ENCODE results near the gene CCDC50. TPM values are rescaled to one million over a fixed set of nuclear protein-coding genes. Genes with fewer than 3 reads are reported as not detected.

CCDC50 gene
- total RNA-seq, 2 donors from 2014 or later = 99.5 to 169 TPM

DNA sequence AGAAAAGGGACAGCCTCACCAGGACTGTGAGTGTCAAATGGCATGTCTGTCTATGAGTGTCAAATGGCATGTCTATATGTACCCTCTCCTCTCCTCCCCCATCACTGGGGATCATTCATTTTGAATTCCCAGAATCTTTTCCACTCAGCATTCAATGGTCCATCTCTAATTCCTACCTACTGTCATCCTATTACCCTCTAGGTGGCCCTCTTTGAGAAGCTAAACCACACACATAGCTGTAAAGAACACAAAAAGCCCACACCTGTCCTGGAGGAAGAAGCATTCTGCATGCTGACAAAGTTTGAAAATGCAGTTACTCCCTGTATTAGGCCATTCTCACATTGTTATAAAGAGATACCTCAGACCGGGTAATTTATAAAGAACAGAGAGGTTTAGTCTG, 85.5 kb downstream of the CCDC50 start:
- no peak for DNase-seq (ENCODE audit: low spot score)
- no peaks in the 10 kb centered on the region for H3K36me3 ChIP-seq
- ATAC-seq (ENCODE audit: insufficient number of reproducible peaks, low FRiP score, low read depth) = no peak
- H3K27ac ChIP-seq = no peak overlapping the region
- H3K9me3 ChIP-seq = peaks cover 6% of the 10 kb centered on the region
- H3K4me1 ChIP-seq (ENCODE audit: control insufficient read depth in 1 of 2, low read depth in 2 of 2) = no peaks in the 10 kb centered on the region
- no peaks in the 10 kb centered on the region for H3K27me3 ChIP-seq (replicated peaks; ENCODE audit: insufficient read depth)
- H3K4me3 ChIP-seq = no peak overlapping the region
- TF ChIP-seq, protein P1, sequence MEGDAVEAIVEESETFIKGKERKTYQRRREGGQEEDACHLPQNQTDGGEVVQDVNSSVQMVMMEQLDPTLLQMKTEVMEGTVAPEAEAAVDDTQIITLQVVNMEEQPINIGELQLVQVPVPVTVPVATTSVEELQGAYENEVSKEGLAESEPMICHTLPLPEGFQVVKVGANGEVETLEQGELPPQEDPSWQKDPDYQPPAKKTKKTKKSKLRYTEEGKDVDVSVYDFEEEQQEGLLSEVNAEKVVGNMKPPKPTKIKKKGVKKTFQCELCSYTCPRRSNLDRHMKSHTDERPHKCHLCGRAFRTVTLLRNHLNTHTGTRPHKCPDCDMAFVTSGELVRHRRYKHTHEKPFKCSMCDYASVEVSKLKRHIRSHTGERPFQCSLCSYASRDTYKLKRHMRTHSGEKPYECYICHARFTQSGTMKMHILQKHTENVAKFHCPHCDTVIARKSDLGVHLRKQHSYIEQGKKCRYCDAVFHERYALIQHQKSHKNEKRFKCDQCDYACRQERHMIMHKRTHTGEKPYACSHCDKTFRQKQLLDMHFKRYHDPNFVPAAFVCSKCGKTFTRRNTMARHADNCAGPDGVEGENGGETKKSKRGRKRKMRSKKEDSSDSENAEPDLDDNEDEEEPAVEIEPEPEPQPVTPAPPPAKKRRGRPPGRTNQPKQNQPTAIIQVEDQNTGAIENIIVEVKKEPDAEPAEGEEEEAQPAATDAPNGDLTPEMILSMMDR (IDR thresholded peaks at IDR 0.05) = no peak

DNA sequence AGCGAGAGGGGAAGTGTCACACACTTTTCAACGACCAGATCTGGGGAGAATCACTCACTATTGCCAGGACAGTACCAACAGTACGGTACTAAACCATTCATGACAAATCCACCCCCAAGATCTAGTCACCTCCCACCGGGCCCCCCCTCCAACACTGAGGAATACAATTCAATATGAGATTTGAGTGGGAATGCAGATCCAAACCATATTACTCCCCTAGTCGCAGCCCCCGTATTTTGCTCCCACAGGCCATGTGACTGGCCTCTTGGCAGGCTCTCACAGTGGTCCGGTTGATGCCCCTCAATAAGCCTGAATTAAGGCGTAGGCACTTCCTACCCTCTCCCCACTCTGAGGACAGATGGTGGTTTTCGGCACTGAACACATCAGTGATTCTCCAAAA, 86.4 kb downstream of the CCDC50 start:
- no peaks in the 10 kb centered on the region for H3K4me1 ChIP-seq (ENCODE audit: control insufficient read depth in 1 of 2, low read depth in 2 of 2)
- TF ChIP-seq, protein P1 (IDR thresholded peaks at IDR 0.05) = no peak
- no peak for DNase-seq (ENCODE audit: low spot score)

DNA sequence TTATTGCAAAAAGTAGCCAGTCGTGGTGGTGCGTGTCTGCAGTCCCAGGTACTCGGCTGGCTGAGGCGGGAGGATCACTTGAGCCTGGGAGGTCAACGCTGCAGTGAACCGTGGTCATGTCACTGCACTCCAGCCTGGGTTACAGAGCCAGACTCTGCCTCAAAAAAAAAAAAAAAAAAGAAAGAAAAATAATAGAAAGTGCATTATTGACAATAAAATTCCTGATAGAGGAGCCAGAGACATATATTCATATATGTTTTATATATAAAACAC, 88.2 kb downstream of the CCDC50 start:
- no peaks in the 10 kb centered on the region for H3K4me1 ChIP-seq (ENCODE audit: control insufficient read depth in 1 of 2, low read depth in 2 of 2)
- H3K27me3 ChIP-seq (replicated peaks; ENCODE audit: insufficient read depth) = no peaks in the 10 kb centered on the region
- no peaks in the 10 kb centered on the region for H3K36me3 ChIP-seq
- TF ChIP-seq, protein P1 (IDR thresholded peaks at IDR 0.05) = no peak
- DNase-seq (ENCODE audit: low spot score) = no peak
- no peak for ATAC-seq (ENCODE audit: insufficient number of reproducible peaks, low FRiP score, low read depth)
- H3K9me3 ChIP-seq = no peaks in the 10 kb centered on the region
- no peak overlapping the region for H3K4me3 ChIP-seq
- no peak overlapping the region for H3K27ac ChIP-seq

More for the DNA sequence above, 86.4 kb downstream of the CCDC50 start:
- no peak overlapping the region for H3K4me3 ChIP-seq
- H3K27ac ChIP-seq = no peak overlapping the region
- H3K36me3 ChIP-seq = no peaks in the 10 kb centered on the region
- H3K9me3 ChIP-seq = no peaks in the 10 kb centered on the region
- ATAC-seq (ENCODE audit: insufficient number of reproducible peaks, low FRiP score, low read depth) = no peak
- no peaks in the 10 kb centered on the region for H3K27me3 ChIP-seq (replicated peaks; ENCODE audit: insufficient read depth)

DNA sequence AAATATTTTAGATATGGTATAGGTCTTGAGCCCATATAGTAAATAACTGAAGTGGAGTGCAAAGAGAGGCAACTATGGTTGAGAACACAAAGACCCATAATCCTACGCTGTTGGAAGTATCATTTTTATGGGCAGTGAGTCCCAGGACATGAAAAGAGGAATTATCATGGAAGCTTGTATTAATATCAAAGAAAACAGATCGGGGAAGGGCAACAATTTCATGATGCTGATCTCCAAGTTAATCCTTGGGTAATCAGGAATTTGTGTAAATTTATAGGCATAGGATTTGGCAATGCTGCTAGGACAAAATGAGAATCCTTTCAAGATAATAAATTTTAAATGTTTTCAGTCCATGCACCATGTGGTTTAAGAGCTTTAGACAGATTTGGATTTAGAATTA, 91.6 kb downstream of the CCDC50 start:
- Histone ChIP-seq H3K36me3 (no peaks in the 10 kb centered on the region), H3K4me3 (no peak overlapping the region), H3K27ac (no peak overlapping the region), H3K9me3 (no peaks in the 10 kb centered on the region), H3K27me3 (replicated peaks; ENCODE audit: insufficient read depth) (no peaks in the 10 kb centered on the region), H3K4me1 (ENCODE audit: control insufficient read depth in 1 of 2, low read depth in 2 of 2) (no peaks in the 10 kb centered on the region)
- TF ChIP-seq, protein P1 (IDR thresholded peaks at IDR 0.05) = no peak
- DNase-seq (ENCODE audit: low spot score) = no peak
- no peak for ATAC-seq (ENCODE audit: insufficient number of reproducible peaks, low FRiP score, low read depth)

DNA sequence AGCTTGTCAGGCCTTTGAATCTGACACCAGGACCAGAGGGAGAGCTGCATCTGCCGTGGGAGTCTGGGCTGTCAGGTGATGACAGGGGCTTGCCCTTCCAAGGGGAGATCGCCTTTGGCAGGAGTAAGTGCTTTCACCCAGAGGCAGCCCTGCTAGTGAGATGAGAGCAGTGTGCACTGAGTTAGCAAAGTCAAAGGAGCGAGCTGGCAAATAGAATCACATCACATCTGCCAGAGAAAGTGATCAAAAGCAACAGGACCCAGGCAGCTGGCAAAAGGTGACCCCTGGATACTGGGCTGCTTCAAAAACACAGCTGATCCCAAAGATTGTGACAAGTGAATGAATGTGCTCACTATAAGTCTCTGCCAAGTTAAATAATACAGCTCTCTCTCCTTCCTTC, 95.7 kb downstream of the CCDC50 start:
- ATAC-seq (ENCODE audit: insufficient number of reproducible peaks, low FRiP score, low read depth) (no peak), DNase-seq (ENCODE audit: low spot score) (no peak)
- Histone ChIP-seq H3K4me1 (ENCODE audit: control insufficient read depth in 1 of 2, low read depth in 2 of 2) (no peaks in the 10 kb centered on the region), H3K9me3 (no peaks in the 10 kb centered on the region), H3K27me3 (replicated peaks; ENCODE audit: insufficient read depth) (no peaks in the 10 kb centered on the region), H3K36me3 (no peaks in the 10 kb centered on the region), H3K4me3 (no peak overlapping the region), H3K27ac (no peak overlapping the region)
- TF ChIP-seq, protein P1 (IDR thresholded peaks at IDR 0.05) = no peak

Data from thoracic aorta (tissue), 2 donors.